ENCODE results near the gene LMOD3. TPM values are rescaled to one million over a fixed set of nuclear protein-coding genes. Genes with fewer than 3 reads are reported as not detected.

Gene LMOD3
- total and polyA plus RNA-seq, 9 of the 15 experiments (the other 6 are each of a cell fraction or from before 2014, with no cell fraction given) = 0.03 TPM; not detected in 8

DNA sequence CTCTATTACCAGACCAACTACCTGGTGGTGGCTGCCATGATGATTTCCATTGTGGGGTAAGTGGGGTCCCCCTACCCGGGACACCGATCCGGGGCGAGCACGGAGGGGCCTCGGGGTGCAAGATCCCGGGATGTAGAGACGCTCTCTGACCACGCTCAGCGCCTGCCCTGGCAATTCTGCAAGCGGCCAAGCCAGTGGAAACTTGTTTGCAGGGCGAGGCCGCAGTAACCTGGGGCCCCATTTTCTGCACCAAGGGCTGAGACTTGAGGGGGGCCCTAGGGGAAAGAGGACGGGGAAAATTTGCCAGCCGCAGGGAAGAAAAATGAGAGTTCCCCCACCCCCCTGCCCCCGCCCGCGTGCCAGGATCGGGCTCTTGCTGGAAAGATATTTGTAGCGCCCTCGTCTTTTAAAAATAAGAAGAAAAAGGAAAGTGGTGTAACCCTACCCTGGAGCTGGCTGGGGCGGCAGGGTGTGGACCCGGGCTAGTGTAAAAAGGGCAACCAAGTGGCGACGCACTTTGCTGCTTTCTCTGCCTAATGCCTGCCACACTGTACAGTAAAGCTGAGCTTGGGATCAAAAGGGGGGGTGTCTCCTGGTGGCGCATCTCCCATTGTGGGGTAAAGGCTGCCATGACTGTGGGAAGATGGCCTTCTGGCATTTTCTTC, 37.1 kb downstream of the LMOD3 start (continued):
- TF ChIP-seq, protein P1, sequence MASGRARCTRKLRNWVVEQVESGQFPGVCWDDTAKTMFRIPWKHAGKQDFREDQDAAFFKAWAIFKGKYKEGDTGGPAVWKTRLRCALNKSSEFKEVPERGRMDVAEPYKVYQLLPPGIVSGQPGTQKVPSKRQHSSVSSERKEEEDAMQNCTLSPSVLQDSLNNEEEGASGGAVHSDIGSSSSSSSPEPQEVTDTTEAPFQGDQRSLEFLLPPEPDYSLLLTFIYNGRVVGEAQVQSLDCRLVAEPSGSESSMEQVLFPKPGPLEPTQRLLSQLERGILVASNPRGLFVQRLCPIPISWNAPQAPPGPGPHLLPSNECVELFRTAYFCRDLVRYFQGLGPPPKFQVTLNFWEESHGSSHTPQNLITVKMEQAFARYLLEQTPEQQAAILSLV (tag; IDR thresholded peaks at IDR 0.05) = no peak
- no peak for TF ChIP-seq ZNF668 (CRISPR knock-in tag; IDR thresholded peaks at IDR 0.05)
- TF ChIP-seq, protein P2, sequence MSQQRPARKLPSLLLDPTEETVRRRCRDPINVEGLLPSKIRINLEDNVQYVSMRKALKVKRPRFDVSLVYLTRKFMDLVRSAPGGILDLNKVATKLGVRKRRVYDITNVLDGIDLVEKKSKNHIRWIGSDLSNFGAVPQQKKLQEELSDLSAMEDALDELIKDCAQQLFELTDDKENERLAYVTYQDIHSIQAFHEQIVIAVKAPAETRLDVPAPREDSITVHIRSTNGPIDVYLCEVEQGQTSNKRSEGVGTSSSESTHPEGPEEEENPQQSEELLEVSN (IDR thresholded peaks at IDR 0.05; ENCODE audit: borderline replicate concordance in 1 of 2, extremely low read depth in 1 of 2, insufficient read depth in 1 of 2, insufficient read length in 1 of 2, low read depth in 1 of 2, low read length in 1 of 2, poor library complexity in 1 of 2, severe bottlenecking in 1 of 2) = peak in 1 of 2 experiments; percentile 7
- TF ChIP-seq, protein P3, sequence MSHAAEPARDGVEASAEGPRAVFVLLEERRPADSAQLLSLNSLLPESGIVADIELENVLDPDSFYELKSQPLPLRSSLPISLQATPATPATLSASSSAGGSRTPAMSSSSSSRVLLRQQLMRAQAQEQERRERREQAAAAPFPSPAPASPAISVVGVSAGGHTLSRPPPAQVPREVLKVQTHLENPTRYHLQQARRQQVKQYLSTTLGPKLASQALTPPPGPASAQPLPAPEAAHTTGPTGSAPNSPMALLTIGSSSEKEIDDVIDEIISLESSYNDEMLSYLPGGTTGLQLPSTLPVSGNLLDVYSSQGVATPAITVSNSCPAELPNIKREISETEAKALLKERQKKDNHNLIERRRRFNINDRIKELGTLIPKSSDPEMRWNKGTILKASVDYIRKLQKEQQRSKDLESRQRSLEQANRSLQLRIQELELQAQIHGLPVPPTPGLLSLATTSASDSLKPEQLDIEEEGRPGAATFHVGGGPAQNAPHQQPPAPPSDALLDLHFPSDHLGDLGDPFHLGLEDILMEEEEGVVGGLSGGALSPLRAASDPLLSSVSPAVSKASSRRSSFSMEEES (CRISPR knock-in tag; IDR thresholded peaks at IDR 0.05) = no peak
- TF ChIP-seq, protein P4, sequence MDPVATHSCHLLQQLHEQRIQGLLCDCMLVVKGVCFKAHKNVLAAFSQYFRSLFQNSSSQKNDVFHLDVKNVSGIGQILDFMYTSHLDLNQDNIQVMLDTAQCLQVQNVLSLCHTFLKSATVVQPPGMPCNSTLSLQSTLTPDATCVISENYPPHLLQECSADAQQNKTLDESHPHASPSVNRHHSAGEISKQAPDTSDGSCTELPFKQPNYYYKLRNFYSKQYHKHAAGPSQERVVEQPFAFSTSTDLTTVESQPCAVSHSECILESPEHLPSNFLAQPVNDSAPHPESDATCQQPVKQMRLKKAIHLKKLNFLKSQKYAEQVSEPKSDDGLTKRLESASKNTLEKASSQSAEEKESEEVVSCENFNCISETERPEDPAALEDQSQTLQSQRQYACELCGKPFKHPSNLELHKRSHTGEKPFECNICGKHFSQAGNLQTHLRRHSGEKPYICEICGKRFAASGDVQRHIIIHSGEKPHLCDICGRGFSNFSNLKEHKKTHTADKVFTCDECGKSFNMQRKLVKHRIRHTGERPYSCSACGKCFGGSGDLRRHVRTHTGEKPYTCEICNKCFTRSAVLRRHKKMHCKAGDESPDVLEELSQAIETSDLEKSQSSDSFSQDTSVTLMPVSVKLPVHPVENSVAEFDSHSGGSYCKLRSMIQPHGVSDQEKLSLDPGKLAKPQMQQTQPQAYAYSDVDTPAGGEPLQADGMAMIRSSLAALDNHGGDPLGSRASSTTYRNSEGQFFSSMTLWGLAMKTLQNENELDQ (CRISPR knock-in tag; IDR thresholded peaks at IDR 0.05; ENCODE audit: borderline replicate concordance) = no peak
- peak; percentile 5 for TF ChIP-seq TAF1 (IDR thresholded peaks at IDR 0.05; ENCODE audit: control insufficient read depth, extremely low read depth, insufficient read depth, low read length, severe bottlenecking)
- no peak for TF ChIP-seq ETV1 (tag; conservative IDR thresholded peaks at IDR 0.05; ENCODE audit: low read depth)
- TF ChIP-seq, protein P5, sequence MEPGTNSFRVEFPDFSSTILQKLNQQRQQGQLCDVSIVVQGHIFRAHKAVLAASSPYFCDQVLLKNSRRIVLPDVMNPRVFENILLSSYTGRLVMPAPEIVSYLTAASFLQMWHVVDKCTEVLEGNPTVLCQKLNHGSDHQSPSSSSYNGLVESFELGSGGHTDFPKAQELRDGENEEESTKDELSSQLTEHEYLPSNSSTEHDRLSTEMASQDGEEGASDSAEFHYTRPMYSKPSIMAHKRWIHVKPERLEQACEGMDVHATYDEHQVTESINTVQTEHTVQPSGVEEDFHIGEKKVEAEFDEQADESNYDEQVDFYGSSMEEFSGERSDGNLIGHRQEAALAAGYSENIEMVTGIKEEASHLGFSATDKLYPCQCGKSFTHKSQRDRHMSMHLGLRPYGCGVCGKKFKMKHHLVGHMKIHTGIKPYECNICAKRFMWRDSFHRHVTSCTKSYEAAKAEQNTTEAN (CRISPR knock-in tag; IDR thresholded peaks at IDR 0.05) = no peak
- TF ChIP-seq, protein P6, sequence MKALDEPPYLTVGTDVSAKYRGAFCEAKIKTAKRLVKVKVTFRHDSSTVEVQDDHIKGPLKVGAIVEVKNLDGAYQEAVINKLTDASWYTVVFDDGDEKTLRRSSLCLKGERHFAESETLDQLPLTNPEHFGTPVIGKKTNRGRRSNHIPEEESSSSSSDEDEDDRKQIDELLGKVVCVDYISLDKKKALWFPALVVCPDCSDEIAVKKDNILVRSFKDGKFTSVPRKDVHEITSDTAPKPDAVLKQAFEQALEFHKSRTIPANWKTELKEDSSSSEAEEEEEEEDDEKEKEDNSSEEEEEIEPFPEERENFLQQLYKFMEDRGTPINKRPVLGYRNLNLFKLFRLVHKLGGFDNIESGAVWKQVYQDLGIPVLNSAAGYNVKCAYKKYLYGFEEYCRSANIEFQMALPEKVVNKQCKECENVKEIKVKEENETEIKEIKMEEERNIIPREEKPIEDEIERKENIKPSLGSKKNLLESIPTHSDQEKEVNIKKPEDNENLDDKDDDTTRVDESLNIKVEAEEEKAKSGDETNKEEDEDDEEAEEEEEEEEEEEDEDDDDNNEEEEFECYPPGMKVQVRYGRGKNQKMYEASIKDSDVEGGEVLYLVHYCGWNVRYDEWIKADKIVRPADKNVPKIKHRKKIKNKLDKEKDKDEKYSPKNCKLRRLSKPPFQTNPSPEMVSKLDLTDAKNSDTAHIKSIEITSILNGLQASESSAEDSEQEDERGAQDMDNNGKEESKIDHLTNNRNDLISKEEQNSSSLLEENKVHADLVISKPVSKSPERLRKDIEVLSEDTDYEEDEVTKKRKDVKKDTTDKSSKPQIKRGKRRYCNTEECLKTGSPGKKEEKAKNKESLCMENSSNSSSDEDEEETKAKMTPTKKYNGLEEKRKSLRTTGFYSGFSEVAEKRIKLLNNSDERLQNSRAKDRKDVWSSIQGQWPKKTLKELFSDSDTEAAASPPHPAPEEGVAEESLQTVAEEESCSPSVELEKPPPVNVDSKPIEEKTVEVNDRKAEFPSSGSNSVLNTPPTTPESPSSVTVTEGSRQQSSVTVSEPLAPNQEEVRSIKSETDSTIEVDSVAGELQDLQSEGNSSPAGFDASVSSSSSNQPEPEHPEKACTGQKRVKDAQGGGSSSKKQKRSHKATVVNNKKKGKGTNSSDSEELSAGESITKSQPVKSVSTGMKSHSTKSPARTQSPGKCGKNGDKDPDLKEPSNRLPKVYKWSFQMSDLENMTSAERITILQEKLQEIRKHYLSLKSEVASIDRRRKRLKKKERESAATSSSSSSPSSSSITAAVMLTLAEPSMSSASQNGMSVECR (CRISPR knock-in tag; IDR thresholded peaks at IDR 0.05) = 0 out of 2 replicates have a peak, but pooled peaks have one; percentile 33
- peak; percentile 2; the same call in 1 of the 2 replicates for TF ChIP-seq PHF8 (IDR thresholded peaks at IDR 0.05; ENCODE audit: borderline replicate concordance, low read length)
- TF ChIP-seq POLR3G (IDR thresholded peaks at IDR 0.05; ENCODE audit: extremely low read depth, insufficient read length, insufficient replicate concordance) = no peak
- no peak for TF ChIP-seq CREB1 (IDR thresholded peaks at IDR 0.05)
- no peak for TF ChIP-seq CREB1 (CRISPR knock-in tag; IDR thresholded peaks at IDR 0.05)

Measured in K562 (cell line).